Measurements from ENCODE around the gene CEP85. TPM values are rescaled to one million over a fixed set of nuclear protein-coding genes. Genes with fewer than 3 reads are reported as not detected.
A peak's percentile ranks its signal among the peaks of the same experiment; 100 is the strongest.

The CEP85 gene
- total and polyA plus RNA-seq, 9 of the 15 experiments (the other 6 are each of a cell fraction or from before 2014, with no cell fraction given), result 42.1 to 140 (median 92.6) TPM

- TF ChIP-seq REST (IDR thresholded peaks at IDR 0.05; ENCODE audit: borderline replicate concordance) (peak; percentile 84), REST (CRISPR knock-in tag; IDR thresholded peaks at IDR 0.05; ENCODE audit: low read depth) (peak; percentile 84), ZNF23 (CRISPR knock-in tag; IDR thresholded peaks at IDR 0.05) (no peak), HNRNPL (IDR thresholded peaks at IDR 0.05; ENCODE audit: low read depth, low read length) (no peak), SIX5 (IDR thresholded peaks at IDR 0.05; ENCODE audit: borderline replicate concordance in 1 of 2, insufficient read depth in 1 of 2, low read depth in 1 of 2, low read length in 2 of 2) (no peak), ZEB2 (IDR thresholded peaks at IDR 0.05) (no peak; the same call in 1 of the 2 replicates), MYBL2 (IDR thresholded peaks at IDR 0.05; ENCODE audit: low read depth) (peak; percentile 91), MYBL2 (CRISPR knock-in tag; IDR thresholded peaks at IDR 0.05; ENCODE audit: borderline replicate concordance) (no peak), PYGO2 (tag; IDR thresholded peaks at IDR 0.05) (no peak), BRF1 (IDR thresholded peaks at IDR 0.05; ENCODE audit: borderline replicate concordance, extremely low read depth, insufficient read length) (no peak), ZNF232 (CRISPR knock-in tag; IDR thresholded peaks at IDR 0.05) (no peak; the same call in 1 of the 2 replicates), RCOR1 (IDR thresholded peaks at IDR 0.05; ENCODE audit: borderline replicate concordance in 1 of 2, low read depth in 2 of 2, low read length in 2 of 2) (peak in 1 of 2 experiments; percentile 54; a peak in 1 of 4 replicates), TCFL5 (CRISPR knock-in tag; conservative IDR thresholded peaks at IDR 0.05) (no peak; the same call in 1 of the 2 replicates), E2F8 (IDR thresholded peaks at IDR 0.05; ENCODE audit: low read depth, partially characterized antibody) (peak; percentile 54), TRIM24 (IDR thresholded peaks at IDR 0.05) (no peak), NCOR1 (IDR thresholded peaks at IDR 0.05) (no peak)
These were observed at the start of gene CEP85 (continued) for GRCh38 chr1:26233903-26234643.

Data from K562 (cell line).